IPS DF 19.7 (cell line): ENCODE results near the gene GALNS.

ENCODE experiments used
- DNase-seq: peaks from one replicate; pipeline ENCODE4 v3.0.0-alpha.2; 2013; ENCODE audit warnings: low read depth, low spot score

The GALNS gene

GRCh38 chr16:88816736-88817535 is 39.8 kb downstream of the GALNS start:
- DNase-seq, result no peak

- DNase-seq, result no peak
These were observed 40.7 kb downstream of the GALNS start for GRCh38 chr16:88815901-88816589.

- DNase-seq, result no peak
These were observed 41.5 kb downstream of the GALNS start for GRCh38 chr16:88815227-88815626.

GRCh38 chr16:88814144-88814502 is 42.6 kb downstream of the GALNS start:
- no peak for DNase-seq

- DNase-seq, result no peak
These were observed 43.2 kb downstream of the GALNS start for GRCh38 chr16:88813269-88814143.

GRCh38 chr16:88812513-88813268 is 44.1 kb downstream of the GALNS start:
- no peak for DNase-seq

GRCh38 chr16:88811769-88812512 is 44.8 kb downstream of the GALNS start, which contains the start of gene APRT:
Gene APRT (minus strand): TSS chr16:88811928. CDS start chr16:88811899, 29 bp downstream.
- peak; percentile 56 for DNase-seq

GRCh38 chr16:88810912-88811768 is 45.6 kb downstream of the GALNS start:
- DNase-seq, result no peak

- DNase-seq, result no peak
These were observed 46.4 kb downstream of the GALNS start for GRCh38 chr16:88810166-88810911.

GRCh38 chr16:88809676-88810165 is 47.0 kb downstream of the GALNS start:
- no peak for DNase-seq

- no peak for DNase-seq
These were observed 47.6 kb downstream of the GALNS start for GRCh38 chr16:88809068-88809675.

- DNase-seq, result no peak
These were observed 48.9 kb downstream of the GALNS start for GRCh38 chr16:88807626-88808453.

GRCh38 chr16:88807142-88807625 is 49.6 kb downstream of the GALNS start:
- DNase-seq, result no peak

- no peak for DNase-seq
These were observed 50.1 kb downstream of the GALNS start for GRCh38 chr16:88806491-88807111.

- DNase-seq, result no peak
These were observed 50.8 kb downstream of the GALNS start for GRCh38 chr16:88805887-88806393.

GRCh38 chr16:88805340-88805715 is 51.4 kb downstream of the GALNS start:
- DNase-seq, result no peak
